ENCODE results near the gene DCUN1D2.

Gene DCUN1D2

GRCh38 chr13:113468029-113468428 is 22.5 kb downstream of the DCUN1D2 start:
- Histone ChIP-seq H3K27ac (no peak overlapping the region), H3K4me1 (ENCODE audit: control insufficient read depth in 1 of 2, insufficient read depth in 1 of 2, low read depth in 1 of 2, low read length in 1 of 2) (no peaks in the 10 kb centered on the region), H3K9me3 (no peaks in the 10 kb centered on the region), H3K36me3 (peaks cover 58% of the 10 kb centered on the region), H3K27me3 (no peaks in the 10 kb centered on the region), H3K4me3 (ENCODE audit: low read depth in 1 of 2, low read length in 1 of 2) (no peak overlapping the region)
- TF ChIP-seq CTCF (IDR thresholded peaks at IDR 0.05) = no peak

- Histone ChIP-seq H3K4me3 (ENCODE audit: low read depth in 1 of 2, low read length in 1 of 2) (no peak overlapping the region), H3K27me3 (no peaks in the 10 kb centered on the region), H3K9me3 (no peaks in the 10 kb centered on the region), H3K4me1 (ENCODE audit: control insufficient read depth in 1 of 2, insufficient read depth in 1 of 2, low read depth in 1 of 2, low read length in 1 of 2) (no peaks in the 10 kb centered on the region), H3K36me3 (peaks cover 49% of the 10 kb centered on the region), H3K27ac (no peak overlapping the region)
- TF ChIP-seq CTCF (IDR thresholded peaks at IDR 0.05) = no peak
Measured at GRCh38 chr13:113466383-113466782, 24.1 kb downstream of the DCUN1D2 start.

DNA sequence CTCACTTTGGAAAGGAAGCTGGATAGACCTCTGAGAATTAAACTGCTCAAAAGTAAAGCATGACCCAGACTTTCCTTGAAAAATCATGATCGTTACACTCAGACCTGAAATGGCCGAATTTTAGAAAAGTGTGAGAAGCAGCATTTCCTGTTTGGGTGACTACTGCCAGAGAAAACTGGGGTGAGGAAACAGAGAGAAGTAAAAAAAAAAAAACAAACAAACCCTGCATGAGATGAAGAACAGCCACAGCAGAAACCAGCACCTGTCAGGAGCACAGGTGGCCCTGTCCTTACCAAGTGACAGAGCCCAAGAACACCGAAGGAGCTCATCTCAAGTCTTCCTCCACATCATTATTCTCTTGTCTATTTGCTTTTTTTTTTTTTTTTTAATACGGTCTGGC is 25.2 kb downstream of the DCUN1D2 start:
- Histone ChIP-seq H3K27me3 (no peaks in the 10 kb centered on the region), H3K27ac (no peak overlapping the region)
- no peak for TF ChIP-seq CTCF (IDR thresholded peaks at IDR 0.05)

DNA sequence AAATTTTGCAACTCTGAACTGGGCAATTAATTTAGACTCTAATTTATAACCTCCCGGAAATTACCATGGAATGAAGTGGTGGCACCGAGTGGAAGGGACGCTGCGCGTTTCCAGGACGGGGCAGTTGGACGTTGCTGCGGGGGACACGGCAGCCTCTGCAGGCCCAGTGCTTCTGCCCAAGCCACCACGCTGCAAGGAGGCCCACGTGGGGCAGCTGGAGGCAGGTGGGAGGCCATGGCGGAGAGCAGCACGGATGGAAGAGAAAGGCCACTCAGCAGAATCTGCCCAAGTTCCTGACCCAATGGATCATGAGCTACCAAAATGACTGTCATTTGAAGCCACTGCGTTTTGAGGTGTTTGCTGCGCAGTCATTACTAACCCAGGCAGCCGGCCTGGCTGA is 26.0 kb downstream of the DCUN1D2 start:
- Histone ChIP-seq H3K36me3 (peaks cover 59% of the 10 kb centered on the region), H3K9me3 (no peaks in the 10 kb centered on the region), H3K27ac (no peak overlapping the region), H3K27me3 (no peaks in the 10 kb centered on the region), H3K4me1 (ENCODE audit: control insufficient read depth in 1 of 2, insufficient read depth in 1 of 2, low read depth in 1 of 2, low read length in 1 of 2) (no peaks in the 10 kb centered on the region), H3K4me3 (ENCODE audit: low read depth in 1 of 2, low read length in 1 of 2) (no peak overlapping the region)
- no peak for TF ChIP-seq CTCF (IDR thresholded peaks at IDR 0.05)

More for the DNA sequence above, 25.2 kb downstream of the DCUN1D2 start:
- Histone ChIP-seq H3K36me3 (peaks cover 58% of the 10 kb centered on the region), H3K4me1 (ENCODE audit: control insufficient read depth in 1 of 2, insufficient read depth in 1 of 2, low read depth in 1 of 2, low read length in 1 of 2) (no peaks in the 10 kb centered on the region), H3K9me3 (no peaks in the 10 kb centered on the region), H3K4me3 (ENCODE audit: low read depth in 1 of 2, low read length in 1 of 2) (no peak overlapping the region)

GRCh38 chr13:113461022-113461751 is 29.3 kb downstream of the DCUN1D2 start:
- H3K4me3 ChIP-seq (ENCODE audit: low read depth in 1 of 2, low read length in 1 of 2) = no peak overlapping the region
- H3K27me3 ChIP-seq = no peaks in the 10 kb centered on the region
- no peaks in the 10 kb centered on the region for H3K4me1 ChIP-seq (ENCODE audit: control insufficient read depth in 1 of 2, insufficient read depth in 1 of 2, low read depth in 1 of 2, low read length in 1 of 2)
- H3K27ac ChIP-seq = no peak overlapping the region
- no peaks in the 10 kb centered on the region for H3K9me3 ChIP-seq
- no peak for TF ChIP-seq CTCF (IDR thresholded peaks at IDR 0.05)
- peaks cover 70% of the 10 kb centered on the region for H3K36me3 ChIP-seq
